Heart left ventricle (tissue), 13 donors: ENCODE results near the gene VCL.

Experiments used
- POLR2A ChIP-seq, 2 donors: fragments of 450-650 bp; IDR thresholded peaks; one replicate each; pipeline ENCODE4 v1.6.1; 2017; ENCODE audit warnings: antibody characterized with exemption in 2 of 2, mild to moderate bottlenecking in 2 of 2, moderate library complexity in 2 of 2
- TF ChIP-seq, protein P1 (sequence below), 12 donors: fragments of 200-600 bp; sonication (generic) in 4 of 12; IDR thresholded peaks; one replicate each; pipeline versions ENCODE4 v1.5.0 to v1.8.0; 2018 to 2022; ENCODE audit warnings: antibody characterized with exemption in 12 of 12, mild to moderate bottlenecking in 5 of 12
- donor health status: ischemic (EF 13 %, LVEDD 7.1; RV severe dilation, severe dysfunction).
- donor health status: DM: no; HTN: yes; CAD: no.
- donor health status: DM: no; HTN: no; CAD: no.
- donor health status: ischemic (EF 25% LVEDD 6.9; RV normal size, moderate dysfunction).
- donor health status: ischemic (EF 25% LVEDD 5.7; RV mildly dilated, moderate dysfunction).
- donor health status: ischemic (EF 35%, LVEDD 5.7; RV mildly dilated, moderate dysfunction).
- donor health status: nonischemic (EF 11% LVEDD 7.7; RV severe dilation, severe dysfunction).
- donor health status: DM: yes; HTN: yes; CAD: no.
- donor health status: PGD.
- donor health status: ischemic (EF 29% LVEDD 5.4; RV normal size, mild dysfunction).
- donor health status: nonischemic (EF 23%, LVEDD 6.1; RV moderate dilation, normal function).

DNA sequence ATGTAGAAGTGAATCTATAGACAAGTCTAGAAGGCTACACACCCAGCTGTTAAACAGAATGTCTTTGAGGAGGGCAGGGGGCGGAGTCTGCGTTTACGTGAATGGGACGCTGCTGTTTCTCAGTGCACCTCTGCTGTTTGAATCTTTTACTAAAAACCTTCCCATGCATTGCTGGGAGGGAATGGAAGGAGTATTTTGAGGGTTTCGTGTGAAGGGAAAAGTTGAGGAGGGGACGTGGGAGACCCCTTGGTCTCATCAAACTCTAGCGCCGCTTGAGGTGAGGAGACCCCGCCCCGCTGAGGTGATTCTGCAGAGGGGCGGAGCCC, 492 bp upstream of the VCL start:
- no peak for TF ChIP-seq POLR2A (IDR thresholded peaks at IDR 0.05)
- TF ChIP-seq, protein P1, sequence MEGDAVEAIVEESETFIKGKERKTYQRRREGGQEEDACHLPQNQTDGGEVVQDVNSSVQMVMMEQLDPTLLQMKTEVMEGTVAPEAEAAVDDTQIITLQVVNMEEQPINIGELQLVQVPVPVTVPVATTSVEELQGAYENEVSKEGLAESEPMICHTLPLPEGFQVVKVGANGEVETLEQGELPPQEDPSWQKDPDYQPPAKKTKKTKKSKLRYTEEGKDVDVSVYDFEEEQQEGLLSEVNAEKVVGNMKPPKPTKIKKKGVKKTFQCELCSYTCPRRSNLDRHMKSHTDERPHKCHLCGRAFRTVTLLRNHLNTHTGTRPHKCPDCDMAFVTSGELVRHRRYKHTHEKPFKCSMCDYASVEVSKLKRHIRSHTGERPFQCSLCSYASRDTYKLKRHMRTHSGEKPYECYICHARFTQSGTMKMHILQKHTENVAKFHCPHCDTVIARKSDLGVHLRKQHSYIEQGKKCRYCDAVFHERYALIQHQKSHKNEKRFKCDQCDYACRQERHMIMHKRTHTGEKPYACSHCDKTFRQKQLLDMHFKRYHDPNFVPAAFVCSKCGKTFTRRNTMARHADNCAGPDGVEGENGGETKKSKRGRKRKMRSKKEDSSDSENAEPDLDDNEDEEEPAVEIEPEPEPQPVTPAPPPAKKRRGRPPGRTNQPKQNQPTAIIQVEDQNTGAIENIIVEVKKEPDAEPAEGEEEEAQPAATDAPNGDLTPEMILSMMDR (IDR thresholded peaks at IDR 0.05) = no peak
